K562 (cell line): Measurements from ENCODE around the gene PIK3R2. TPM values are rescaled to one million over a fixed set of nuclear protein-coding genes. Genes with fewer than 3 reads are reported as not detected.

Experiments
- ATF1 ChIP-seq, 2 experiments: fragments of 450-650 bp in 1 of 2; IDR thresholded peaks; 2 replicates each; pipeline ENCODE4 v1.6.1; 2016; ENCODE audit warnings: missing compliant biosample characterization in 1 of 2, missing genetic modification characterization in 1 of 2
- BMI1 ChIP-seq: fragments of 150-350 bp; IDR thresholded peaks from 2 replicates; pipeline ENCODE4 v1.6.1; 2014; ENCODE audit warnings: low read length
- BRCA1 ChIP-seq, 2 experiments: fragments of 450-650 bp in 1 of 2; sonication (generic) in 1 of 2; formaldehyde crosslinking in 1 of 2; IDR thresholded peaks; 2 replicates each; pipeline versions ENCODE4 v1.5.0 to v1.6.1; 2017 to 2020; ENCODE audit warnings: mild to moderate bottlenecking in 1 of 2, missing genetic modification reagents in 1 of 2
- BRD4 ChIP-seq: fragments of 200-600 bp; sonication (generic); IDR thresholded peaks from 2 replicates; pipeline ENCODE4 v1.6.1; 2017; ENCODE audit warnings: inconsistent platforms
- CREM ChIP-seq: IDR thresholded peaks from 2 replicates; pipeline ENCODE4 v1.6.1; 2014; ENCODE audit warnings: antibody characterized with exemption, low read depth
- E2F1 ChIP-seq: sonication (generic); formaldehyde crosslinking; IDR thresholded peaks from 2 replicates; pipeline ENCODE4 v1.8.1; 2023; ENCODE audit warnings: mild to moderate bottlenecking, missing genetic modification reagents, moderate library complexity
- HMGN3 ChIP-seq: IDR thresholded peaks from 2 replicates; pipeline ENCODE4 v1.6.1; 2011; ENCODE audit warnings: borderline replicate concordance, low read depth, mild to moderate bottlenecking, mixed read lengths, low read length; ENCODE audit not compliant: insufficient read length; ENCODE audit errors: extremely low read depth
- LCOR ChIP-seq: sonication (generic); formaldehyde crosslinking; IDR thresholded peaks from 2 replicates; pipeline ENCODE4 v1.8.0; 2022; ENCODE audit warnings: mild to moderate bottlenecking, missing genetic modification reagents
- SIN3A ChIP-seq, 2 experiments: fragments of 150-350 bp in 1 of 2; IDR thresholded peaks; 2 replicates each; pipeline ENCODE4 v1.6.1; 2011 to 2016; ENCODE audit warnings: borderline replicate concordance in 2 of 2, low read depth in 2 of 2, low read length in 2 of 2, mild to moderate bottlenecking in 2 of 2, moderate library complexity in 2 of 2; ENCODE audit not compliant: control insufficient read depth in 1 of 2
- SMARCC2 ChIP-seq: fragments of 450-650 bp; IDR thresholded peaks from 2 replicates; pipeline ENCODE4 v1.6.1; 2017; ENCODE audit warnings: antibody characterized with exemption, moderate library complexity, mild to moderate bottlenecking, low read depth
- UBTF ChIP-seq, 2 experiments: IDR thresholded peaks; 2 replicates each; pipeline ENCODE4 v1.6.1; 2012; ENCODE audit warnings: improper control_type of control experiment in 2 of 2, low read depth in 2 of 2, low read length in 2 of 2, borderline replicate concordance in 1 of 2
- VEZF1 ChIP-seq: fragments of 200-800 bp; sonication (Bioruptor generic); IDR thresholded peaks from 2 replicates; pipeline ENCODE4 v1.6.1; 2017; ENCODE audit warnings: missing genetic modification characterization, missing compliant biosample characterization
- ZFP36 ChIP-seq: fragments of 150-350 bp; IDR thresholded peaks from 2 replicates; pipeline ENCODE4 v1.6.1; 2018; ENCODE audit warnings: low read length, low read depth; ENCODE audit not compliant: partially characterized antibody
- ZNF239 ChIP-seq: fragments of 250-450 bp; sonication (Bioruptor Pico); IDR thresholded peaks from 2 replicates; pipeline ENCODE4 v1.4.0; 2020; ENCODE audit warnings: mild to moderate bottlenecking
- ZNF316 ChIP-seq: fragments of 450-650 bp; IDR thresholded peaks from 2 replicates; pipeline ENCODE4 v1.6.1; 2016
- ZNF384 ChIP-seq: IDR thresholded peaks from 2 replicates; pipeline ENCODE4 v1.6.1; 2012; ENCODE audit warnings: low read depth, low read length, improper control_type of control experiment
- polyA plus RNA-seq, 8 experiments: library from polyadenylated mRNA; depleted of rRNA in 4 of 8; stranded (reverse) in 5 of 8; unstranded in 3 of 8; fragments of >200 nt; fragmentation: Nextera tagmentation in 2 of 8; fragmentation: Illumina TruSeq in 1 of 8; extraction: Ambion mirVana in 2 of 8; extraction: Trizol in 1 of 8; gene quantifications; 2 replicates each; pipeline versions ENCODE4 v1.2.1 to v1.2.3, GENCODE V29; 2011 to 2014; ENCODE audit warnings: inconsistent platforms in 1 of 8, missing spikeins in 1 of 8
- total RNA-seq, 7 experiments: library from RNA; depleted of rRNA in 6 of 7; stranded (reverse); fragments of >200 nt in 6 of 7; fragmentation: Illumina TruSeq in 2 of 7; extraction: Trizol in 2 of 7; gene quantifications; 2 replicates each; pipeline versions ENCODE4 v1.2.1 to v1.2.3, GENCODE V29; 2011 to 2021; ENCODE audit warnings: low replicate concordance in 1 of 7
- TF ChIP-seq, protein P1 (sequence below): sonication (generic); formaldehyde crosslinking; IDR thresholded peaks from 2 replicates; pipeline ENCODE4 v1.4.0; 2020; ENCODE audit warnings: mild to moderate bottlenecking, missing genetic modification reagents
- TF ChIP-seq, protein P2 (sequence below), 2 experiments: IDR thresholded peaks; 2 replicates each; pipeline ENCODE4 v1.6.1; 2011; ENCODE audit warnings: borderline replicate concordance in 1 of 2, control low read depth in 1 of 2, low read depth in 1 of 2, low read length in 1 of 2, mild to moderate bottlenecking in 1 of 2, mixed read lengths in 1 of 2, moderate library complexity in 1 of 2; ENCODE audit not compliant: insufficient read depth in 1 of 2, insufficient read length in 1 of 2, poor library complexity in 1 of 2, severe bottlenecking in 1 of 2; ENCODE audit errors: extremely low read depth in 1 of 2

Gene PIK3R2
- total and polyA plus RNA-seq, 9 of the 15 experiments (the other 6 are each of a cell fraction or from before 2014, with no cell fraction given), result 0.39 to 37.9 (median 5.3) TPM

DNA sequence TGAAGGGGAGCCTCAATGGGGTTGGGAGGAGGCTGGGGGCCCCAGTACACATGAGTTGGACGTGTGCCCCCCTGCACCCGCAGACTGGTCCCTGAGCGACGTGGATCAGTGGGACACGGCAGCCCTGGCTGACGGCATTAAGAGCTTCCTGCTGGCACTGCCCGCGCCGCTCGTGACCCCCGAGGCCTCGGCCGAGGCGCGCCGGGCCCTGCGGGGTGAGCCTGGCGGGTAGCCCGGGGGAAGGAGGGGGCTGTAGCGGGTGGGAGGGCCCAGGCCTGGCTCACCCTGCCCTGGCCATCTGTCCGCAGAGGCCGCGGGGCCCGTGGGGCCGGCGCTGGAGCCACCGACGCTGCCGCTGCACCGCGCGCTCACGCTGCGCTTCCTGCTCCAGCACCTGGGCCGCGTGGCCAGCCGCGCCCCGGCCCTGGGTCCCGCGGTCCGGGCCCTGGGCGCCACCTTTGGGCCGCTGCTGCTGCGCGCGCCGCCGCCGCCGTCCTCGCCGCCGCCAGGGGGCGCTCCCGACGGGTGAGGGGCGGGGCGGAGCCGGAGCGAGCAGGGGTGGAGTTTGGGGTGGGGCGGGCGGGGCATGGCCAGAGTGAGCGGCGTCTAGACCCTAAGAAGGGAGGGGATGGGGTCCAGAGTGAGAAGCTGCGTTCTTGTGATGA, 8.1 kb downstream of the PIK3R2 start (continued):
- no peak for TF ChIP-seq HMGN3
- no peak for TF ChIP-seq E2F1 (CRISPR knock-in tag)
- no peak for TF ChIP-seq LCOR (CRISPR knock-in tag)
- peak in 1 of 2 experiments; percentile 69; a peak in 1 of 4 replicates for TF ChIP-seq SIN3A (IDR thresholded peaks at IDR 0.05; ENCODE audit: borderline replicate concordance in 2 of 2, control insufficient read depth in 1 of 2, low read depth in 2 of 2, low read length in 2 of 2)
- TF ChIP-seq BRD4, result no peak
- no peak for TF ChIP-seq SMARCC2
- TF ChIP-seq BMI1, result no peak
- no peak for TF ChIP-seq ZNF316
- TF ChIP-seq ZNF239 (CRISPR knock-in tag), result no peak
- TF ChIP-seq UBTF (IDR thresholded peaks at IDR 0.05; ENCODE audit: borderline replicate concordance in 1 of 2, low read depth in 2 of 2, low read length in 2 of 2), result peak in 1 of 2 experiments; percentile 70; a peak in 1 of 4 replicates
- TF ChIP-seq CREM, result peak; percentile 55; the same call in 1 of the 2 replicates
- TF ChIP-seq ZFP36, result no peak
- TF ChIP-seq VEZF1, result peak; percentile 78
- TF ChIP-seq ATF1 (CRISPR knock-in tag; IDR thresholded peaks at IDR 0.05), result no peak
- TF ChIP-seq ATF1 (tag; IDR thresholded peaks at IDR 0.05), result no peak
- TF ChIP-seq, protein P1, sequence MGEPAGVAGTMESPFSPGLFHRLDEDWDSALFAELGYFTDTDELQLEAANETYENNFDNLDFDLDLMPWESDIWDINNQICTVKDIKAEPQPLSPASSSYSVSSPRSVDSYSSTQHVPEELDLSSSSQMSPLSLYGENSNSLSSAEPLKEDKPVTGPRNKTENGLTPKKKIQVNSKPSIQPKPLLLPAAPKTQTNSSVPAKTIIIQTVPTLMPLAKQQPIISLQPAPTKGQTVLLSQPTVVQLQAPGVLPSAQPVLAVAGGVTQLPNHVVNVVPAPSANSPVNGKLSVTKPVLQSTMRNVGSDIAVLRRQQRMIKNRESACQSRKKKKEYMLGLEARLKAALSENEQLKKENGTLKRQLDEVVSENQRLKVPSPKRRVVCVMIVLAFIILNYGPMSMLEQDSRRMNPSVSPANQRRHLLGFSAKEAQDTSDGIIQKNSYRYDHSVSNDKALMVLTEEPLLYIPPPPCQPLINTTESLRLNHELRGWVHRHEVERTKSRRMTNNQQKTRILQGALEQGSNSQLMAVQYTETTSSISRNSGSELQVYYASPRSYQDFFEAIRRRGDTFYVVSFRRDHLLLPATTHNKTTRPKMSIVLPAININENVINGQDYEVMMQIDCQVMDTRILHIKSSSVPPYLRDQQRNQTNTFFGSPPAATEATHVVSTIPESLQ (CRISPR knock-in tag), result no peak
- TF ChIP-seq, protein P2, sequence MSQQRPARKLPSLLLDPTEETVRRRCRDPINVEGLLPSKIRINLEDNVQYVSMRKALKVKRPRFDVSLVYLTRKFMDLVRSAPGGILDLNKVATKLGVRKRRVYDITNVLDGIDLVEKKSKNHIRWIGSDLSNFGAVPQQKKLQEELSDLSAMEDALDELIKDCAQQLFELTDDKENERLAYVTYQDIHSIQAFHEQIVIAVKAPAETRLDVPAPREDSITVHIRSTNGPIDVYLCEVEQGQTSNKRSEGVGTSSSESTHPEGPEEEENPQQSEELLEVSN (IDR thresholded peaks at IDR 0.05; ENCODE audit: borderline replicate concordance in 1 of 2, extremely low read depth in 1 of 2, insufficient read depth in 1 of 2, insufficient read length in 1 of 2, low read depth in 1 of 2, low read length in 1 of 2, poor library complexity in 1 of 2, severe bottlenecking in 1 of 2), result peak; percentile 88 to 97
- no peak for TF ChIP-seq BRCA1 (IDR thresholded peaks at IDR 0.05)
- no peak for TF ChIP-seq BRCA1 (CRISPR knock-in tag; IDR thresholded peaks at IDR 0.05)
- no peak for TF ChIP-seq ZNF384
